NCI-H128 (cell line): ENCODE measurements around the gene IL22RA1.

Experiments
- DNase-seq: peaks from one replicate; lab custom pipeline; 2025; ENCODE audit not compliant: unreplicated experiment; lab: John Stamatoyannopoulos, UW

Gene IL22RA1

DNA sequence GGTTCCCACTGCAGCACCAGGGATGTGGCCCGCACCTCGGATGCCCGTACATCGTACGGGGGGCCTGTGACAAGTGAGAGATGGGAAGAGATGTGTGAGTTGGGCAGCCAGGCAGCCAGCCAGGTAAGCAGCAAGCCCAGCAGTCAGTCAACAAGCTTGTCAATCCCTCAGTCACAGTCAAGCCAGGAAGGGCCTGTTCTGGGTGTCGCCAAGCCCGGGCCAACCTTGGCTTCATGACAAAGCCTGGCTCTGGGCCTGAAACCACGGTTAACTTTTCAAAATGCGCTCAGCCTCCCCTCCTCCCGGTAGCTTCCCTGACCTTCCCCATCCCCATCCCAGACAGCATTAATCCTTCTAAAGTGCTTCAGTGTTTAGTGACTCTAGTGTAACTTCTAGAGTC lies 62.8 kb downstream of the IL22RA1 start:
- no peak for DNase-seq

DNA sequence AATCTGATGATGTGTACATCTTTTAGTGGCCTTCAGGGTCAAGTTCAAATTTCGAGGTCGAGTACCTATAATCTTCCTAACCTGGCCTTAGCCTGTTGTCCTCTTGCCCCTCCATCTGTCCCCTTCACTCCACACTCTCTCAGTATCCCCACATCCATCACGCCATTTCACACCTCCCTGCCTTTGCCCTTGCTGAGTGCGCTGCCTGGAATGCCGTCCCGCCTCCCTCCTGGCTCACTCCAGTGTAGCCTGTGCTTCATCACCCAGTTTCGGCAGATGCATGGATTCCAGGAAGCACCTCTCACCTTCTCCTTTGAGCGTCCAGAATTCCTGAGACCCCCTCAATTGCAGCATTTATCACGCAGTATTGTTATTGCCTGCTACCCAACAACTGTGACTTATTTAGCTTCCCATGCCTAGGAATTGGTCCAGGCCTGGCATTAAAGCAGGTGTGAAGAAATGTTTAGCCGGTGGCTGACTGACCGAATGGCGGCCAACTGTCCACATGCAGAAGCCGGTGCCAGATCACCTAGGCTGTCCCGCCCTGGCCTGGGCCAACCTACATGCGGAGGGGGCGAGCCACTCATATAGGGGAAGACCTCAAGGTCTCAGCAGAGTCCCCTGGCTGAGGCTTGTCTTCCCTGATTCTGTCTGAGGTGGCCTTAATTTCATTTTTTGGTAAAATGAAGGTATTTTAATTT lies 65.5 kb downstream of the IL22RA1 start:
- DNase-seq = no peak

- no peak for DNase-seq
Measured at GRCh38 chr1:24075946-24076345, 67.0 kb downstream of the IL22RA1 start.

- no peak for DNase-seq
Measured at GRCh38 chr1:24075590-24075854, 67.4 kb downstream of the IL22RA1 start.

DNA sequence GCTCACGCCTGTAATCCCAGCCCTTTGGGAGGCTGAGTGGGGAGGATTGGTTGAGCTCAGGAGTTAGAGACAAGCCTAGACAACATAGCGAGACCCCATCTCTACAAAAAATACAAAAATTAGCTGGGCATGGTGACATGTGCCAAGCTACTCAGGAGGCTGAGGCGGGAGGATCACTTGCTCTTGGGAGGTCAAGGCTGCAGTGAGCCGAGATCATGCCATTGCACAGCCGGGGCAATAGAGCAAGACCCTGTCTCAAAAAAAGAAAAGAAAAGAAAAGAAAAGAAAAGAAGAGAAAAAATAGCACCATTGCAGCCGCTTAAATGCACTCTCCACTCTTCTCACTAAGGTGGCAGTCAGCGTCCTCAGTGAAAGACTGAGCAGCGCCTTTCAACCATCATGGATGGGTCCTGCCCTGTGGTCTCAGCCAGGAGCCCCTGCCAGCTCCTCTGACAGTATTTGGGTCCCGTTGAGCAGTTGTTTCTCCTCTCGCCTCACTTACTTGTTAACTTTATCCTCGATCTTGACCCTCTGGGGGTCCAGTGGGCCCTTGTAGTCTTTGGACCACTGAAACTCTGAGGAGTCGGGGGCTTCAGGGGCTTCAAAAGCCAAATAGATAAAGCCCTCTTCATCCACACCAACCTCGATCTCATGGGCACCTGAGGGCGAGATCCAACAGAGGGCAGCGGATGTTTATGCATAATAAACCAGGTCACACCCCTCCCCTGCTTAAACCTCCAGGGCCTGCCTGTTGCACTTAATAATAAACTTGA lies 67.9 kb downstream of the IL22RA1 start:
- no peak for DNase-seq

- no peak for DNase-seq
Measured at GRCh38 chr1:24074196-24074595, 68.7 kb downstream of the IL22RA1 start.

- DNase-seq = no peak
Measured at GRCh38 chr1:24071941-24072340, 71.0 kb downstream of the IL22RA1 start.

DNA sequence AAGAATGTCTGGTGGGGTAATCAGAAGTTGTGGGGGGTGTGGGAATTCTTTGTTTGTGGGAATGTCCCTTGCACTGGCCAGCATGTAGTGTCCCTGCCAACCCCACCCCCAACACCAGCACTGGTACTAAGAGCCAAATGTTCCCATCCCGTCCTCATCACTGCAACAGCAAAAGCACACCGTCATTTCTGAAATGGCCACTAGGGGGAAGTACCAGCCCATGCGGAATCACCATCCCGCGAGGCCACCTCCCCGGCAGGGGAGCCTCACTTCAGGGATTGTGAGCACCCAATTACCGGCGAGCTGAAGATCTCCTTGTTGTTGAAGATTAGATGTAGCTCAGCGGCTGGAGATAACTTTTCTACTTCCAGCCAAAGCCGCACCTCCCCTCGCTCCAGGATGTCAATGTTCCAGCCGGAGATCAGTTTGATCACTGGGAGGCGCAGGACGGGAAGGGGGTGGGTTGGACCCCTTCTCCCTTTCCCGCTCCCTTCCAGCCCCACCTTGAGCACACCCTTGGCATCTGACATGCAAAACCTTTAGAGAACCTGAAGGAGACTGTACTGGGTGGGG lies 72.0 kb downstream of the IL22RA1 start:
- DNase-seq = peak; percentile 70

DNA sequence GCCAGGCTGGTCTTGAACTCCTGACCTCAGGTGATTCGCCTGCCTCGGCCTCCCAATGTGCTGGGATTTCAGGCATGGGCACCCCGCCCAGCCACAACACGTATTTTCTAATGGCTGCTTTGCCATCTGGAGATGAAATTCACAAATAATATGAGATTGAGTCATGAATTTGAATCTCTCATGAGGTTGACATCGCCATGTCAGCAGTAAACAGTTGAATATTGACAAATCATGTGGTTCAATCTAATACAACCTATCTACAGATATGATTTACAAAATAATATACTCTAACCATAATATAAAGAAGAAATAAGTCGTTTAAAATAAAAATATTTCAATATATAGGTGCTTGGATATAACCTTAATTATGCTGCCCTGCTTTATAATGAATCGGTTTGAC lies 73.1 kb downstream of the IL22RA1 start:
- DNase-seq = no peak
